Measurements from ENCODE around the gene NXT1. TPM values are rescaled to one million over a fixed set of nuclear protein-coding genes. Genes with fewer than 3 reads are reported as not detected.
"Not testable (repeated sequence)": the region's sequence is repeated elsewhere in the genome, so short reads cannot be mapped to it uniquely, and the experiment has no call there.

The NXT1 gene
- total and polyA plus RNA-seq, 7 donors: 8.1 to 57.6 (median 22.3) TPM

DNA sequence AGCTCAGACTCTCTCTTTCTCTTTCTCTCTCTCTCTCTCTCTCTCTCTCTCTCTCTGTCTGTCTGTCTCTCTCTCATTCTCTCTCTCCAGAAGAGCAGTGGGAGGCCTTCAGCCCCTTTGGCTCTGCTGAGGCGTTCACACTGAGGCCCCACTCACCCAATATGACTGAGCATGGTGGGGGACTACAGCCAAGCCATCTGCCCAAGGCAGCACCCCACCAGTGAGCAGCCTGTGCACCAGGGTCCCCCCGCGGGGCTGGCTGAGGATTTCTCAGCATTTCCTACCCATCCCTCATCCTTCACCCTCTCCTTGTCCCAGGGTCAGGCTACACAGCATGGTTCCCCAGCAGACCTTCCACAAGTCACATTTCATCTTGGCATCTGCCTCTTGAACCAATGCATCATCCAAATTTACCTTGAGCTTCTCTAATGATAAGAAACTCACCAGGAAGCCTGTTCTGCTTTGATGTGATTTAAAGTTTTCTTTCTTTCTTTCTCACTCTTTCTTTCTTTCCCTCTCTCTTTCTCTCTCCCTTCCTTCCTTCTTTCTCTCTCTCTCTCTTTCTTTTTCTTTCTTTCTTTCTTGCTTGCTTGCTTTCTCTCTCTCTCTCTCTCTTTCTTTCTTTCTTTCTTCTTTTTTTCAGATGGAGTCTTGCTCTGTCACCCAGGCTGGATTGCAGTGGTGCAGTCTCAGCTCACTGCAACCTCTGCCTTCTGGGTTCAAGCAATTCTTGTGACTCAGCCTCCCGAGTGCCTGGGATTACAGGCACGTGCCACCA, 47.1 kb upstream of the NXT1 start:
- no peak overlapping the region for H3K4me3 ChIP-seq
- H3K4me1 ChIP-seq: no peaks in the 10 kb centered on the region
- intact Hi-C loops (cut with DNase I): no loop called here
- no peaks in the 10 kb centered on the region for H3K27me3 ChIP-seq
- H3K9me3 ChIP-seq: no peaks in the 10 kb centered on the region
- no peak overlapping the region for H3K27ac ChIP-seq
- no peaks in the 10 kb centered on the region for H3K36me3 ChIP-seq
- WGBS, 2 donors: 69 to 79% methylated on average over 5 of the region's 5 CpGs
- peak; percentile 55 for DNase-seq
- TF ChIP-seq POLR2A (IDR thresholded peaks at IDR 0.05): no peak

DNA sequence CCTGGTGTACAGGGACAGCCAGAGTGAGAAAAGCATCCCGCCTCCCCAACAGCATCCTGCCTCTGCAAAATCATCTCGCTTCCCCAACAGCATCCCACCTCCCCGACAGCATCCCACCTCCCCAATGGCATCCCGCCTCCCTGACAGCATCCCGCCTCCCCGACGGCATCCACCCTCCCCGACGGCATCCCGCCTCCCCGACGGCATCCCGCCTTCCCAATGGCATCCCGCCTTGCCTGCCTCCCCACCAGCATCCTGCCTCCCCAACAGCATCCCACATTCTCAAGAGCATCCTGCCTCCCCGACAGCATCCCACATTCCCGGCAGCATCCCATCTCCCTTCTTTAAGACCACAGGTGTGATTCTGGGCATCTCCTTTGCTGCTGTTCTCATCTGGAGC, 46.0 kb upstream of the NXT1 start:
- peak overlapping the region in 1 of 4 donors; percentile 57 for H3K27ac ChIP-seq

DNA sequence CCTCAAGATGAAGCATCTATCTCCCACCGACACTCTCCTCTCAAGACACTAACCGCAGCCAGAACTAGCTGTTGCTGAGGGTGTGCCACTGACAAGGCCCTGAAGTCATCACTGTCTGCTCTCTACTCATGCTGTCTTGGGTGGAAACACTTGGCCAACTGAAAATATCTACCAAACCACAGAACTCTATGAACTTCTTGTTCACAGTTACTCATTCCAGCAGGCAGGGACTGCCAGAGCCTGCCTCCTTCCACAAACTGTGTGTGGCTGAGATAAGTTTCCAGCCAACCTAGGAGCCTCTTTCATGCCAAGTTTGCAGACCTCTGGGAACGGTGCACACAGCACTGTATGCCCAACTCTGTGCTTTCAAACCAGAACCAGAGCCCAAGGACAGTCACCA, 45.5 kb upstream of the NXT1 start:
- WGBS, 2 donors: 81 to 85% methylated on average over 3 of the region's 3 CpGs
- Histone ChIP-seq H3K4me1 (no peaks in the 10 kb centered on the region), H3K27me3 (no peaks in the 10 kb centered on the region), H3K36me3 (no peaks in the 10 kb centered on the region), H3K4me3 (no peak overlapping the region), H3K9me3 (no peaks in the 10 kb centered on the region), H3K27ac (peak overlapping the region in 1 of 4 donors; percentile 57)
- intact Hi-C loops (cut with DNase I): no loop called here
- no peak for TF ChIP-seq EP300 (IDR thresholded peaks at IDR 0.05)
- DNase-seq: peak; percentile 69

More for the DNA sequence above, 46.0 kb upstream of the NXT1 start:
- H3K27me3 ChIP-seq: no peaks in the 10 kb centered on the region
- no peaks in the 10 kb centered on the region for H3K4me1 ChIP-seq
- H3K36me3 ChIP-seq: no peaks in the 10 kb centered on the region
- intact Hi-C loops (cut with DNase I): no loop called here
- H3K9me3 ChIP-seq: no peaks in the 10 kb centered on the region
- DNase-seq: peak; percentile 56
- TF ChIP-seq CTCF (IDR thresholded peaks at IDR 0.05) (no peak), POLR2AphosphoS5 (IDR thresholded peaks at IDR 0.05) (no peak), EP300 (IDR thresholded peaks at IDR 0.05) (no peak), POLR2A (IDR thresholded peaks at IDR 0.05) (no peak)
- H3K4me3 ChIP-seq: no peak overlapping the region
- 87 to 88% methylated on average over 16 of the region's 16 CpGs for WGBS, 2 donors

DNA sequence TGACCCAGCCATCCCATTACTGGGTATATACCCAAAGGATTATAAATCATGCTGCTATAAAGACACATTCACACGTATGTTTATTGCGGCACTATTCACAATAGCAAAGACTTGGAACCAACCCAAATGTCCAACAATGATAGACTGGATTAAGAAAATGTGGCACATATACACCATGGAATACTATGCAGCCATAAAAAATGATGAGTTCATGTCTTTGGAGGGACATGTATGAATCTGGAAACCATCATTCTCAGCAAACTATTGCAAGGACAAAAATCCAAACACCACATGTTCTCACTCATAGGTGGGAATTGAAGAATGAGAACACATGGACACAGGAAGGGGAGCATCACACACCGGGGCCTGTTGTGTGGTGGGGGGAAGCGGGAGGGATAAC, 43.2 kb upstream of the NXT1 start:
- H3K9me3 ChIP-seq; H3K27ac ChIP-seq; intact Hi-C loops (cut with DNase I); H3K27me3 ChIP-seq; H3K4me3 ChIP-seq; H3K36me3 ChIP-seq; H3K4me1 ChIP-seq: not testable (repeated sequence)
- 96 to 97% methylated on average over 2 of the region's 4 CpGs for WGBS, 2 donors
- peak; percentile 7 for DNase-seq

- no peaks in the 10 kb centered on the region for H3K9me3 ChIP-seq
- H3K36me3 ChIP-seq: no peaks in the 10 kb centered on the region
- TF ChIP-seq POLR2AphosphoS5 (IDR thresholded peaks at IDR 0.05) (no peak), CTCF (IDR thresholded peaks at IDR 0.05) (no peak), POLR2A (IDR thresholded peaks at IDR 0.05) (no peak), EP300 (IDR thresholded peaks at IDR 0.05) (no peak)
- DNase-seq: no peak
- no peaks in the 10 kb centered on the region for H3K4me1 ChIP-seq
- WGBS, 2 donors: 82 to 90% methylated on average over 3 of the region's 3 CpGs
- no peak overlapping the region for H3K27ac ChIP-seq
- no peak overlapping the region for H3K4me3 ChIP-seq
- intact Hi-C loops (cut with DNase I): no loop called here
- no peaks in the 10 kb centered on the region for H3K27me3 ChIP-seq
Measured at GRCh38 chr20:23308024-23308423, 42.6 kb upstream of the NXT1 start.

GRCh38 chr20:23308908-23309307, 41.7 kb upstream of the NXT1 start:
- intact Hi-C loops (cut with DNase I): no loop called here
- TF ChIP-seq EP300 (IDR thresholded peaks at IDR 0.05) (no peak), POLR2AphosphoS5 (IDR thresholded peaks at IDR 0.05) (no peak), POLR2A (IDR thresholded peaks at IDR 0.05) (no peak)
- WGBS, 2 donors: 61 to 73% methylated on average over 4 of the region's 4 CpGs

GRCh38 chr20:23309781-23310180, 40.8 kb upstream of the NXT1 start:
- no peaks in the 10 kb centered on the region for H3K4me1 ChIP-seq
- intact Hi-C loops (cut with DNase I): no loop called here
- WGBS, 2 donors: 89 to 92% methylated on average over 10 of the region's 10 CpGs
- peak; percentile 52 for DNase-seq
- H3K4me3 ChIP-seq: no peak overlapping the region
- TF ChIP-seq EP300 (IDR thresholded peaks at IDR 0.05) (no peak), POLR2A (IDR thresholded peaks at IDR 0.05) (no peak), POLR2AphosphoS5 (IDR thresholded peaks at IDR 0.05) (no peak), CTCF (IDR thresholded peaks at IDR 0.05) (no peak)
- no peaks in the 10 kb centered on the region for H3K27me3 ChIP-seq
- no peaks in the 10 kb centered on the region for H3K36me3 ChIP-seq
- H3K27ac ChIP-seq: no peak overlapping the region
- no peaks in the 10 kb centered on the region for H3K9me3 ChIP-seq

More at GRCh38 chr20:23308908-23309307, 41.7 kb upstream of the NXT1 start:
- H3K4me3 ChIP-seq: no peak overlapping the region
- H3K9me3 ChIP-seq: no peaks in the 10 kb centered on the region
- no peaks in the 10 kb centered on the region for H3K27me3 ChIP-seq
- H3K27ac ChIP-seq: no peak overlapping the region
- DNase-seq: peak; percentile 35
- H3K36me3 ChIP-seq: no peaks in the 10 kb centered on the region
- H3K4me1 ChIP-seq: no peaks in the 10 kb centered on the region
